SJCRH30 (cell line): ENCODE data around the gene SYNDIG1. TPM values are rescaled to one million over a fixed set of nuclear protein-coding genes. Genes with fewer than 3 reads are reported as not detected.

Experiments used
- DNase-seq, 2 experiments: peaks; one replicate each; pipeline ENCODE4 v3.0.0-alpha.2; 2015 to 2020
- H3K27ac ChIP-seq: fragments of 250-450 bp; sonication (Bioruptor Pico); 2 replicates; pipeline ENCODE4 v1.5.1; 2020; ENCODE audit warnings: mild to moderate bottlenecking, moderate library complexity
- H3K27me3 ChIP-seq: fragments of 250-450 bp; sonication (Bioruptor Pico); 2 replicates; pipeline ENCODE4 v1.5.1; 2020; ENCODE audit warnings: mild to moderate bottlenecking, moderate library complexity
- H3K36me3 ChIP-seq: fragments of 250-450 bp; sonication (Bioruptor Pico); 2 replicates; pipeline ENCODE4 v1.5.1; 2020; ENCODE audit warnings: mild to moderate bottlenecking, moderate library complexity
- H3K4me1 ChIP-seq: fragments of 250-450 bp; sonication (Bioruptor Pico); 2 replicates; pipeline ENCODE4 v1.5.1; 2020; ENCODE audit warnings: mild to moderate bottlenecking, moderate library complexity
- H3K4me3 ChIP-seq: fragments of 250-450 bp; sonication (Bioruptor Pico); 2 replicates; pipeline ENCODE4 v1.5.1; 2020; ENCODE audit warnings: mild to moderate bottlenecking, moderate library complexity
- H3K9me3 ChIP-seq: fragments of 250-450 bp; sonication (Bioruptor Pico); replicated peaks from 2 replicates; pipeline ENCODE4 v1.5.1; 2020; ENCODE audit warnings: mild to moderate bottlenecking, moderate library complexity
- total RNA-seq: library from RNA; depleted of rRNA; stranded (reverse); fragments of >200 nt; shearing (Covaris generic); gene quantifications from 2 replicates; pipeline ENCODE4 v1.2.3, GENCODE V29; 2014

The SYNDIG1 gene
- total RNA-seq, 1 experiment from 2014 or later, result not detected

DNA sequence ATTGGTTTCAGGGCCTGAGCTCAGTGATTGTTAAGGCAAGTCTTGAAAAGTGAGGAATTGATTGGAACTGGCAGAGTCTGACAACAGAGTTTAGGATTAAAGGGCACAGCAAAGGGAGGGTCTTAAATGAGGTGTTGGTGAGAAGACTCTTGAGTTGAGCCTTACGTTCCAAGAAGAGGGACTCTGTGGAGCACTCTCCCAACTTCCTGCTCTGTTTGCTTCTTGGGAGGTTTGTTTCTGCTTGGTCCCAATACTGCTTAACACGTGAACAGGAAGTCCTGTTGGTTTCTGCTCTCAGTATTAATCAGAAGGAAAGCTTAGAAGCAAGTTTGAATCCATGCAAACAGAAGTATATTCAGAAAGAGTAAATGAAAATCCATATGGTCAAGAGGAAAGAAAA, 15.6 kb upstream of the SYNDIG1 start:
- H3K27me3 ChIP-seq, result peaks cover 22% of the 10 kb centered on the region
- no peaks in the 10 kb centered on the region for H3K4me1 ChIP-seq
- no peak for DNase-seq
- no peak overlapping the region for H3K4me3 ChIP-seq
- H3K9me3 ChIP-seq, result no peaks in the 10 kb centered on the region
- no peaks in the 10 kb centered on the region for H3K36me3 ChIP-seq
- no peak overlapping the region for H3K27ac ChIP-seq

DNA sequence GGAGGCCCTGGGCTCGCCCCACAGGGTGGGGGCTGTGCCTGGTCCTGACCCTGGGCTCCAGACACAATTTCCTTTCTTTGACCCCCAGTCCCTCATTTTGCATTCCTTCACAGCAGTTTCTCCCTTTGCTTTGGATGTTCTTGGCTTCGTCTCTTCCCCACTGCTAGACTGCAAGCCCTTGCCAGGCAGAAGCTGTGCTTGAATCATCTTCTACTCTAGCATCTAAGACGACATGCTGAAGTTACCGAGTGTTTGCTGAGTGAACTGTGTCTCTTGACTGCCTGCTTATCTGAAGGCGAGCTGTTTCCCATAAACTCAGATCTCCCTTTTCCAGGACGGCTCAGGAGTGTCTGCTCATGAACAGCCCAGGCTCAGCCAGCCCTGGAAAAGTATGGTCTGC, 14.3 kb upstream of the SYNDIG1 start:
- Histone ChIP-seq H3K36me3 (no peaks in the 10 kb centered on the region), H3K4me1 (no peaks in the 10 kb centered on the region), H3K27ac (no peak overlapping the region), H3K27me3 (peaks cover 19% of the 10 kb centered on the region), H3K4me3 (no peak overlapping the region), H3K9me3 (no peaks in the 10 kb centered on the region)
- no peak for DNase-seq

DNA sequence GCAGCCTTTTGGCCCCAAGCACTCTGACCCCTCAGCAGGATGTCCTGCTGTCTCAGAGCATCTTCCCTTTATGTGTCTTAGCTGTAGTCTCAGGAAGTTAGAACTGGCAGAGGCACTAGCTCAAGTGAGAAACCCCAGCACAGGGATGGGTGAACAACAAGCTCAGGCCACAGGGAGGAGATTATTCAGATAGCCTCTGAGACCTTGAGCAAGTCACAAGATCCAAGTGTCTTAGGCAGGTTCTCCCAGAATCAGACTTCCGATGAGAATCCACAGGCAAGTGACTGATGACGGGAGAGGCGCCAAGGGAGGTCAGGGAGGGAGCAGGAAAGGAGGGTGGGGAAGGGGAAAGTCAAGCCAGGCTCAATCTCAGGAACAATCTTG, 13.0 kb upstream of the SYNDIG1 start:
- DNase-seq, result no peak
- no peaks in the 10 kb centered on the region for H3K4me1 ChIP-seq

DNA sequence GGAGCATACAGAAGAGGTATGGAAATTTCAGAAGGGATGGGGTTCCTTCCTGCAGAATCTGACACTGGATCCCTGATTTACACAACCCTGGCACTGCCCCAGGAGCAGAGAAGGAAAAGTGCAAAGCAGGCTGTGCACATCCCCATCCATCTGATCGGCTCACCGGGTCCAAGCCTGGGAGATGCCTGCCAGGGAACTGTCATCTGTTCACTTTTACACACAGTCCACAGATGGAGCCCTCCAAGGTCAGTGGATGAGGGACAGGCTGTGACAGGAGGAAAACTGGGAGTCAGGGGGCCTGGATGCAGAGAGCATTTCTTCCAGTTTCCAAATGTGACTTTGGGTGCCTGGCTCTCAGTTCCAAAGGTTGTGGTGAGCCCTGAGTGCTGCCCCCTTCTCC, 11.0 kb upstream of the SYNDIG1 start:
- DNase-seq, result no peak
- Histone ChIP-seq H3K4me3 (no peak overlapping the region), H3K36me3 (no peaks in the 10 kb centered on the region), H3K4me1 (no peaks in the 10 kb centered on the region), H3K27ac (no peak overlapping the region), H3K9me3 (no peaks in the 10 kb centered on the region), H3K27me3 (peaks cover 19% of the 10 kb centered on the region)

More for the DNA sequence above, 13.0 kb upstream of the SYNDIG1 start:
- Histone ChIP-seq H3K27ac (no peak overlapping the region), H3K4me3 (no peak overlapping the region), H3K9me3 (no peaks in the 10 kb centered on the region), H3K36me3 (no peaks in the 10 kb centered on the region), H3K27me3 (peaks cover 19% of the 10 kb centered on the region)

DNA sequence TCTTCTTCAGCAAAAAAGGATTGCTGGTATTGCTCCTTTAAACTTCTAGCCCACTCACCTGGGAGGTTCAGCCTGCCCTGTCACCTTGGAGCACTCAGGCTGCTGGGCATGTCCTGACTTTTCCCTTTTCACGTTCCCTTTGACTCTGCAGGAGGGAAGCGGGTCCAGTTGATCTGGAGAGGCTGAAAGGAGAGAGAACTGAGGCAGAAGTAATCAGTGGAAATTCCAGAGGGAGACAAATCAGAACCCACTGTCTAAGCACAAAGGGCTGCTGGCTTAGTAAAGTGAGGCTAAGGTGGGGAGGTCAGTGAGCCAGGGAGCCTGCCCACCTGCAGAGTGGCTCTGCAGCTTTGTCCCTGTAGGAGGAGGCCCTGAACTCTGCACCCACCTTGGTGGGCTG, 9.7 kb upstream of the SYNDIG1 start:
- H3K27me3 ChIP-seq, result peaks cover 14% of the 10 kb centered on the region
- no peaks in the 10 kb centered on the region for H3K9me3 ChIP-seq
- no peaks in the 10 kb centered on the region for H3K4me1 ChIP-seq
- no peaks in the 10 kb centered on the region for H3K36me3 ChIP-seq
- no peak overlapping the region for H3K27ac ChIP-seq
- no peak overlapping the region for H3K4me3 ChIP-seq
- no peak for DNase-seq

DNA sequence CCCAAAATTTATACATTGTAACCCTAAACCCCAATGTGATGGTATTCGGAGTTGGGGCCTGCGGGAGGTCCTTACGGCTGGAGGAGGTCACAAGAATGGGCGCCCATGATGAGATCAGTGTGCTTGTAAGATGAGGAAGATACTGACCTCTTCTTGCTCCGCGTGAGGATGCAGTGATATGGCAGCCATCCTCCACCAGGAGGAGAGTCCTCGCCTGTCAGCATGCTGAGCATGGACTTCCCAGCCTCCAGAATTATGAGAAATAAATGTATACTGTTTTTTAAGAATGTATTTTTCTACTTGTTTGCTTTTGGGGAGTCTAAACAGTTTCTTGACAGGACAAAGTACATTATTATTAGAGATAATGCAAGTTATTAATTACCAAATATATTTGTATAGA, 8.7 kb upstream of the SYNDIG1 start:
- H3K4me3 ChIP-seq, result no peak overlapping the region
- no peaks in the 10 kb centered on the region for H3K4me1 ChIP-seq
- H3K27me3 ChIP-seq, result peaks cover 14% of the 10 kb centered on the region
- H3K9me3 ChIP-seq, result no peaks in the 10 kb centered on the region
- no peaks in the 10 kb centered on the region for H3K36me3 ChIP-seq
- H3K27ac ChIP-seq, result no peak overlapping the region
- DNase-seq, result no peak

DNA sequence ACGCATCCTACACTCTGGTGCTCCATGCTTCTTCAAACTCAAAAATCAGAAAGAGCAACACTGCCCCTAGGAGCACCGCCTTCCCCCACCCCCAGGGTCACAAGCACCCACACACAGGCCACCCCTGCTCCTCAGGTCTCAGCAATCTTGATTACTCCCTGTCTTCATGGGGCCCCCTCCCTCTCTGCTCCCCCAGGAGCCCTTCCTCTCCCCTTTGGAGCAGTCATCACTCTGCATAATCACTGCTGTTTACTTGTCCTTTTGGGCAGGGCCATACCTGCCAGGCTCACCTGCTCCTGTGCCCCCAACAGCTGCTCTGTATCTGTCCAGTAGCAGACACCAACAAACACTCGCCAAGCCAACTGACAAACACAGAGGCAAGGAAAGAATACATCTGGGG, 7.6 kb upstream of the SYNDIG1 start:
- H3K27ac ChIP-seq, result no peak overlapping the region
- no peaks in the 10 kb centered on the region for H3K9me3 ChIP-seq
- H3K4me1 ChIP-seq, result no peaks in the 10 kb centered on the region
- no peaks in the 10 kb centered on the region for H3K36me3 ChIP-seq
- no peak overlapping the region for H3K4me3 ChIP-seq
- DNase-seq, result no peak
- H3K27me3 ChIP-seq, result peaks cover 14% of the 10 kb centered on the region

DNA sequence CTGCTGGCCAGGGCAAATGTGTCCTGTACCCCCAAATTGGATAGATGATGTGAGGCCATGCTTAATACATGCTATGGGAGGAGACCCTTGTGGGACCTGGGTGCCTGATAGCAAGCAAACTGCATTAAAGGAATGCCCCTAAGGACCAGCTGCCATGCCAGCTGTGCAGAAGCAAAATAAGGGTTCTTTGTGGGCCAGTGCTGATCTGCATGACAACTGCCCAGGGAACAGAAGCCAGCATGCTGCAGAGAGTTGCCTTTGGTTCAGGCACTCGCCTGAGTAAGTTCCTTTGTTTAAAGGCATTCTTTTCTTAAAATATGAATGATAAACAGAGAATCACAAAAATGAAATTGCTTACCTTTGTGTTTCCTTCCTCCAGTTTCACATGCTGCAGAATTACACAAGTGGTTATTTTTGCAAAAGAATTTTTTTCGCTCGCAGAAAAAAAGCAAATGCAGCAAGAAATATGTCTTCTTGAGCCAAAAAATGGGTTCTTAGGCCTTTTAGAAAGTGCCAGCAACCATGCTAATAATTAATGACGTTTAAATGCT, 6.9 kb upstream of the SYNDIG1 start:
- DNase-seq, result peak in 1 of 2 experiments; percentile 12
- no peak overlapping the region for H3K27ac ChIP-seq

DNA sequence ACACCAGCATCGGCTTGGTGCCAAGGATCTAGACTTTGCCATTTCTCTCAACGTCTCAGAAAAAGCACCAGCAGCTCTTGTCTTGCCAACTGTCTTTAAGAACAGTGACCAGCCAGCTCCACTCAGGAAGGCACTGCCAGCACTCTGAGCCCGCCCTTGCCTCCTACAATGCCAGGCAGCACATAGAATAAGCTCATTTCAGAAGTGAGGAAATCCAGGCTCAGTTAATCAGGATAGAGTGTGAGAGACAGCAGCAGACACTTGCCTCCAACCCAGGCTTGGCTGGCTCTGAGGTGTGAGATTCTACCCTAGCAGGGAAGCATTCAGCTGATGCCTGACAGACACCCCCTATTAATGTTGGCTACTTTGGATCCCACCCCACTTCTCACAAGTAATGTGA, 4.3 kb upstream of the SYNDIG1 start:
- Histone ChIP-seq H3K4me3 (no peak overlapping the region), H3K36me3 (no peaks in the 10 kb centered on the region), H3K9me3 (no peaks in the 10 kb centered on the region), H3K4me1 (no peaks in the 10 kb centered on the region), H3K27me3 (no peaks in the 10 kb centered on the region), H3K27ac (no peak overlapping the region)
- no peak for DNase-seq

More for the DNA sequence above, 6.9 kb upstream of the SYNDIG1 start:
- peaks cover 11% of the 10 kb centered on the region; the same call in 1 of the 2 replicates for H3K27me3 ChIP-seq
- H3K36me3 ChIP-seq, result no peaks in the 10 kb centered on the region
- H3K4me3 ChIP-seq, result no peak overlapping the region
- no peaks in the 10 kb centered on the region for H3K4me1 ChIP-seq
- no peaks in the 10 kb centered on the region for H3K9me3 ChIP-seq

DNA sequence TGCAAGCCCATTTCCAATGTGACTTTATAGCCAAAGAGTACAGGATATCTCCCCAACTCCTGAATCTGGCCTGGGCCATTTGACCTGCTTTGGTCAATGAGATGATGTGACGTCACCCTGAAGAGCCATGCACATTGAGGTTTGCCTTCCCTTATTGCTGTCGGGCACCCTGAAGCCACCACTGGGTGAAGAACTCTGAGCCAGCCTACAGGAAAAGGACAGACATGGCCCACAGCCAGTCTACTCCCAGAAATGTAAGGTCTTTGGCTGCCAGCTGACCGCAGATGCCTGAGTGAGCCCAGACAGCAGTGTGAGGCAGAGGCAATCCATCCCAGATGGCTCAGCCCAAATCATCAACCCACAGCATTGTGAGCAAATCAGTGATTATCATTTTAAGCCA, 3.7 kb upstream of the SYNDIG1 start:
- Histone ChIP-seq H3K4me1 (no peaks in the 10 kb centered on the region), H3K27ac (no peak overlapping the region), H3K27me3 (no peaks in the 10 kb centered on the region), H3K36me3 (no peaks in the 10 kb centered on the region), H3K4me3 (no peak overlapping the region), H3K9me3 (no peaks in the 10 kb centered on the region)
- DNase-seq, result no peak

DNA sequence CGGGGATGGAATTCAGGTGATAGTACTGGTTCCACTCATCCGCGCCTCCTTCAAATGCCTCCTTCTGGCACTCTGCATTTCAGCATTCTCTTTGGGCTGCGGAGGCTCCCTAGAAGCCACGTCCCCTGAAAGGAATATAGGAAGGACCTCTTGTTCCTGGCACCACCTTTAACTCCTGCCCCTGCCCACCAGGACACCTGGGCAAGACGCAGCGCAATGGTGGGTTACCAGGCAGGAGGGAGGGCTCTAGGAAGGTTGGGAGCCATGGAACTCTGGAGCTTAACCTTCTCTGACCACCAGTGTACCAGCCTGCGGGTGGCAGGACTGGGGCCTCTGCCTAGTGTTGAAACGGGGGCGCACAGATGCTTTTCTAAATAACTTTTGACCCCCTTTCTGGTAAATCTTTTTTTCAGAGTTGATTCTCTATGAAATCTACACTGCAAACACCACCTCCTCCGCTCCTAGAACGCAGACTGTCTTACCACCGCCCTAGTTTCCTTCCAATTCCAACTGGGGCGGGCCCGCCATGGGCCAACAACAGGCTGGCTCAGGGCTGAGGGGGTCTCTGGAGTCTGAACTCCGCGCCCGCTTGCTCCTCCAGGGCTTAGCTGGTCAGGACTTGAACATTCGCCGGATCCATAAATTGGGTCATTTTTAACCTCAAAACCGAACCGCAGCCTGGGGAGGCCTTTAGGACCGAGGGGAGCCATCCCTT, 871 bp upstream of the SYNDIG1 start:
- H3K4me3 ChIP-seq, result no peak overlapping the region
- DNase-seq, result no peak
- H3K27me3 ChIP-seq, result no peaks in the 10 kb centered on the region
- no peaks in the 10 kb centered on the region for H3K36me3 ChIP-seq
- no peaks in the 10 kb centered on the region for H3K9me3 ChIP-seq
- no peak overlapping the region for H3K27ac ChIP-seq
- no peaks in the 10 kb centered on the region for H3K4me1 ChIP-seq

DNA sequence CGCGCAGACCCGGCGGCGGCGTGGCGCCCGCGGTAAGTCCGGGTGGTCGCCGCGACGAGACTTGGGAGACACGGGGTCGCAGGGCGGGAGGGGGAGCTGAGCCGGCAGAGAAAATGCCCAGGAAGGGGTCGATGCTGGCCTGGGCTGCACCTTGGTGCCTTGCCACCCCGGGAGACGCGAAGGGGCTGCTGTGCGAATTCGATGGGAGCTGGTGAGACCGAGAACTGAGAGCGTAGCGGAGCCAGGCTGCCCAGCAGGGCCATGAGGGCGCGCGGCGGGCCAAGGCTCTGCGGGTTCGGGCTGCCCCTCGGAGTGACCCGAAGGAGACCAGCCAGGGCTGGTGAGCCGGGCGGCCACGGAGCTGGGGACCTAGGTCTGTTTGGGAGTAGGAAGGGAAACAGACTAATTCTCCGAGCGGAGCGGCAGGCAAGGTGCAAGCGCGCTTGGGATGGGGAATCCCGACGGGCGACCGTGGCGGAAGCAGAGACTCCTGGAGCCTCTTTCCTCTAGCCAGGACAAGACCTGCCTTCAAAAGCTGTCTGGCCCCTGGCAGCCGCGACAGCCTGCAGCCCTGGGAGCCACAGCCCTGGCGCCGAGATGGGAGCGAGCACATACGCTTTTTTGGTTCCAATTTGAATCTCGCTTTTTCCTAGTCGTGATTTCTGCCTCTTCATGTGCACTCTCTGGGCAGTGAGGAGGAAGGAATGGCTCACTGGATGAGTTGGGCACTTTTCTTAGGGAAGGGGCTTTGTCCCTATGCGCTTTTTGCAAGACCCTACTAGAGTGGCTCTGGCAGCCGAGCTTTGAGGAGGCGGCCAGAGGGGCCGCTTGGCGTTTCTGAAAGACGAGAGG, 691 bp downstream of the SYNDIG1 start:
- Histone ChIP-seq H3K4me3 (no peak overlapping the region), H3K9me3 (no peaks in the 10 kb centered on the region), H3K36me3 (no peaks in the 10 kb centered on the region), H3K4me1 (no peaks in the 10 kb centered on the region), H3K27ac (no peak overlapping the region), H3K27me3 (no peaks in the 10 kb centered on the region)
- DNase-seq, result no peak

DNA sequence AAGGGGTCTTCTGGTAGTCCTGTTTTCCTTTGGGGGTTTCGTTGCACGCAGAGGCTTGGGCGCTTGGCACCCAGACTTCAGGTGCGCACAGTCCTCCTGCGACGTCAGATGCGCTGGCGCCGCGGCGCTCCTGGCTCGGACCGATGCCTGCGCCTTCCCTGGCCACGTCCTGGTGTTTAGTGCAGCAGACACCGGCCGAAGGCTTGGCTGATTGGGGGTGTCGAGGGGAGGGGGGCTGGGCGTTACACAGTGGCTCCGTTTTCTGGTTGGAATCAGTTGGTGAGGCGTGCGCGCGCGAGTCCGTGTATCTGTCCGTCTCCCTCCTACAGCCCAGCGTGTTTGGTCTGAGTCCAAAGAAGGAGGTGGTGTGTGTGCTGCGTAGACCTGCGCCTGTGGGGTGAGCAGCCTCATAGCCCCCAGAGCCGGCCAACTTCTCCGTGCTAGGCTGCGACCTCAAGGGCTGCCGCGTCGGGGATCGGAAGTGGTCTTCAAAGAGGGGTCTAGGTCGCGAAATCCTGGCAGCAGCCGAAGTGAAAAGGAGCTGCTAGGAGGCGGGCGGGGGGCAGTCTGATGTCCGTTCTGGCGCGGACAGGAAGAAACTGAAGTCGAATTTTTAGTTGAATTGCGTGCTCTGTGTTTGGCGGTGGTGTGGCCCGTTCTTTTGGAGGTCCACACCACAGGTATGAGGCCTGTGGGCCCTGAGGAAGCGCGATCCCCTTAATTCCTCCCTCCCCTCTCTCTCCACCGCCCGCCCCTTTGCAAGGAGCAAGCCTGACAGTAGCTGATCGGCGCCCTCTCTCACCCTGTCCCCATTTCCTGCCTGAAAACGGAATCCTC, 1.5 kb downstream of the SYNDIG1 start:
- H3K4me3 ChIP-seq, result no peak overlapping the region

DNA sequence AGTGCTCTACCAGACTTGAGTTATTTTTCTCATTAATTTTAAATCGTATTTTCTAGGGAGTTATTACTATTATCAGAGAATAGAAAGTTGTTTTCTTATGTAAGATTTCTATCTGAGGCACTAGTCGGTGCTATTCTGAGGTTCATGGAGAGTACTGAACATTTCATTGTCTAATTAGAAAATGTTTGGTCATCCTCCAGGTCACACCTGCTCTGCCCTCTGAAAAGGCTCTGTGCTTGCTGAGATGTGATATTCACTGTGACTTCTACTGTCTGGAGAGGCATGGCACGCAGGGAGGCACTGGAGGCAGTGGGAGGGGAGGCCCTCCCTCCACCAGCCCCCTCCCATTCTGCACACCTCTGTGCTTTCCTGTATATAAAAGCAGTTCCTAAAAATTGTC, 3.0 kb downstream of the SYNDIG1 start:
- Histone ChIP-seq H3K27ac (no peak overlapping the region), H3K4me1 (no peaks in the 10 kb centered on the region), H3K36me3 (no peaks in the 10 kb centered on the region), H3K4me3 (no peak overlapping the region), H3K9me3 (no peaks in the 10 kb centered on the region), H3K27me3 (no peaks in the 10 kb centered on the region)
- no peak for DNase-seq

More for the DNA sequence above, 1.5 kb downstream of the SYNDIG1 start:
- H3K27me3 ChIP-seq, result no peaks in the 10 kb centered on the region
- H3K4me1 ChIP-seq, result no peaks in the 10 kb centered on the region
- no peaks in the 10 kb centered on the region for H3K36me3 ChIP-seq
- H3K27ac ChIP-seq, result no peak overlapping the region
- no peaks in the 10 kb centered on the region for H3K9me3 ChIP-seq
- no peak for DNase-seq
